PFSK-1 (cell line): Measurements from ENCODE around the gene ARHGAP12.

Experiments used
- FOXP2 ChIP-seq: optimal IDR thresholded peaks from 2 replicates; pipeline ENCODE3; 2011; ENCODE audit warnings: borderline replicate concordance, control low read depth, inconsistent platforms; ENCODE audit not compliant: insufficient read depth; ENCODE audit errors: extremely low read length, extremely low read depth
- POLR2AphosphoS5 ChIP-seq: IDR thresholded peaks from 2 replicates; pipeline ENCODE4 v1.6.1; 2012; ENCODE audit warnings: low read depth, mild to moderate bottlenecking, control low read depth, low read length, moderate library complexity
- SIN3A ChIP-seq: IDR thresholded peaks from 2 replicates; pipeline ENCODE4 v1.6.1; 2012; ENCODE audit warnings: mild to moderate bottlenecking, low read length, moderate library complexity, borderline replicate concordance; ENCODE audit not compliant: insufficient read depth
- TAF1 ChIP-seq: IDR thresholded peaks from 2 replicates; pipeline ENCODE4 v1.6.1; 2012; ENCODE audit warnings: low read length, control low read depth, borderline replicate concordance; ENCODE audit not compliant: insufficient read depth
- TF ChIP-seq, protein P1 (sequence below), 2 experiments: IDR thresholded peaks; 2 replicates each; pipeline versions ENCODE4 v1.6.1 to v1.8.0; 2011 to 2012; ENCODE audit warnings: low read depth in 2 of 2, low read length in 2 of 2, control low read depth in 1 of 2, inconsistent platforms in 1 of 2, mild to moderate bottlenecking in 1 of 2, moderate library complexity in 1 of 2; ENCODE audit not compliant: insufficient read depth in 1 of 2

ARHGAP12 gene

DNA sequence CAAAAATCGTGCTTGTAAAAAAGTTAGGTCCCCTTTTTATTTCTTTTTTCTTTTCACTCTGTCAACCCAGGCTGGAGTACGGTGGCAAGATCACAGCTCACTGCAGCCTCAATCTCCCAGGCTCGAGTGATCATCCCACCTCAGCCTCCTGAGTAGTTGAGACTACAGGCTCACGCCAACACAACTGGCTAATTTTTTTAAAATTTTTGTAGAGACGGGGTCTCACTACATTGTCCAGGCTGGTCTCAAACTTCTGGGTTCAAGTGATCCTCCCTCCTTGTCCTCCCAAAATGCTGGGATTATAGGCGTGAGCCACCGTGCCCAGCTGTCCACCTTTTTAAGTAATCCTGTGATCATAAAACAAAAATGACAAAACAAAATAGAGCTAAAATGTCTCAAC, 19.4 kb upstream of the ARHGAP12 start:
- TF ChIP-seq SIN3A = no peak
- no peak for TF ChIP-seq TAF1

DNA sequence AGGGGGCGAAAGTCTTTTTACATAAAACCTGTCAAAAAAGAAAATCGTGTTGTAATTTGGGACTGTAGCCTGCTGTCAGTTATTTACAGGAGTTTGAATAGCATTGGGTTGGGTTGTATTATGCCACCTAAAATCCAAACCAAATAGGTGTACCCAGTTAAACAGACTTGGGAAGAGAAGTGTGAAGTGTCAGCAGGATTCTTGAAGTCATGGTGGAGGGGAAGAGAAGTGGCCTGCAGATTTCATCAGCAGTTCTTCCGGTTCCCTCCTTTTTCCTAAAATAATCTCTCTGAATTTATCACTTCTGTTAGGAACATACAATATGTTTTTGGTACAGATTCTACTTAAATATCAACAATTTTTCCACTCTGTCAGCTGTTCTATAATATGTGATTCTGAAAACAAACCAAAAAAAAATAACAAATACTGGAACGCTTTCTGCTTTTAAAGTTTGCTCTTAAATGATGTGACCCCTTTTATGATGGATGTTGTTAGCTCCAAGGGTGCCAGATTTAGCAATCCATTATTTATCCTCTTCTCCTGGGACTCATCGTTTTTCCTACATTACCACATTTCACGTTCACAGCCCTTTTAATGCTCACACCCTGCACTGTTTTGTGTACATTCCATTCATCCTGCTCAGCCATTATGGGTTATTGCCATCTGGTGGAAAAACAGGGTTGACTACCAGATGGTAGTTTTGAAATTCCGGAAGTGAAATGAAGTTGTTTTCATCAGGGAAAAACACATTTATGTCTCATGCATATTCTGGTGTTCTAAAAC, 18.7 kb upstream of the ARHGAP12 start:
- TF ChIP-seq SIN3A = 0 out of 2 replicates have a peak, but pooled peaks have one; percentile 46
- TF ChIP-seq FOXP2 = no peak
- TF ChIP-seq TAF1 = no peak

DNA sequence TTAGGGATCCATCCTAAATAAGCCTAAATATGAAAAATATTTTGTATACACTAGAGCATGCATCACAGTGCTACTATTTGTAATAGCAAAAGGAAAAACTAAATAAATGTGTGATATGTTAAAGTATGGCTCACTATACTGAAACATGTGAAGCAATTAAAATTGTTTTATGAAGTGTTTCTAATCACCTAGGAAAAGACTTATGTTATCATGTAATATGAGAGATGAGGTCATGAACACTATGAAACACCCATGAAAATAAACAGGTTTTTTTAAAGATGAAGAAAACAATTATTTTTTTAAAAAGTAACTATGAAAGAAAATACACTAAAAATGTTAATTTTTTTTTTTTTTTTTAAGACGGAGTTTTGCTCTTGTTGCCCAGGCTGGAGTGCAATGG, 16.8 kb upstream of the ARHGAP12 start:
- TF ChIP-seq POLR2AphosphoS5 = no peak

DNA sequence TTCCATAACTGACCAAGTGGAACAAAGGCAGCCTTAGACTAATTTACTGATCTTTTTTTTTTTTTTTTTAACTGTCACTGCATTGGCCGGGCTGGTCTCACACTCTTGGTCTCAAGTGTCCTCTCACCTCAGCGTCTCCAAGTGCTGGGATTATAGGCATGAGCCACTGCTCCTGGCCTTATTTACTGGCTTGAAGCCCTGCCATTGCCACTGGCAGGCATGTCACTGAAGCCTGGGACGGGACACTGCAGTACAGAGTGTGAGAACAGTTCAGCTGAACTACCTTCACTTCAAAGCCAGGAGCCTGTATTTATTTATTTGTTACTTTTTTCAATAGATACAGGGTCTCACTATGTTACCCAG, 15.4 kb upstream of the ARHGAP12 start:
- TF ChIP-seq SIN3A (no peak), TAF1 (no peak), POLR2AphosphoS5 (no peak), FOXP2 (no peak)
- TF ChIP-seq, protein P1, sequence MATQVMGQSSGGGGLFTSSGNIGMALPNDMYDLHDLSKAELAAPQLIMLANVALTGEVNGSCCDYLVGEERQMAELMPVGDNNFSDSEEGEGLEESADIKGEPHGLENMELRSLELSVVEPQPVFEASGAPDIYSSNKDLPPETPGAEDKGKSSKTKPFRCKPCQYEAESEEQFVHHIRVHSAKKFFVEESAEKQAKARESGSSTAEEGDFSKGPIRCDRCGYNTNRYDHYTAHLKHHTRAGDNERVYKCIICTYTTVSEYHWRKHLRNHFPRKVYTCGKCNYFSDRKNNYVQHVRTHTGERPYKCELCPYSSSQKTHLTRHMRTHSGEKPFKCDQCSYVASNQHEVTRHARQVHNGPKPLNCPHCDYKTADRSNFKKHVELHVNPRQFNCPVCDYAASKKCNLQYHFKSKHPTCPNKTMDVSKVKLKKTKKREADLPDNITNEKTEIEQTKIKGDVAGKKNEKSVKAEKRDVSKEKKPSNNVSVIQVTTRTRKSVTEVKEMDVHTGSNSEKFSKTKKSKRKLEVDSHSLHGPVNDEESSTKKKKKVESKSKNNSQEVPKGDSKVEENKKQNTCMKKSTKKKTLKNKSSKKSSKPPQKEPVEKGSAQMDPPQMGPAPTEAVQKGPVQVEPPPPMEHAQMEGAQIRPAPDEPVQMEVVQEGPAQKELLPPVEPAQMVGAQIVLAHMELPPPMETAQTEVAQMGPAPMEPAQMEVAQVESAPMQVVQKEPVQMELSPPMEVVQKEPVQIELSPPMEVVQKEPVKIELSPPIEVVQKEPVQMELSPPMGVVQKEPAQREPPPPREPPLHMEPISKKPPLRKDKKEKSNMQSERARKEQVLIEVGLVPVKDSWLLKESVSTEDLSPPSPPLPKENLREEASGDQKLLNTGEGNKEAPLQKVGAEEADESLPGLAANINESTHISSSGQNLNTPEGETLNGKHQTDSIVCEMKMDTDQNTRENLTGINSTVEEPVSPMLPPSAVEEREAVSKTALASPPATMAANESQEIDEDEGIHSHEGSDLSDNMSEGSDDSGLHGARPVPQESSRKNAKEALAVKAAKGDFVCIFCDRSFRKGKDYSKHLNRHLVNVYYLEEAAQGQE (IDR thresholded peaks at IDR 0.05; ENCODE audit: insufficient read depth in 1 of 2, low read depth in 2 of 2, low read length in 2 of 2) = no peak

DNA sequence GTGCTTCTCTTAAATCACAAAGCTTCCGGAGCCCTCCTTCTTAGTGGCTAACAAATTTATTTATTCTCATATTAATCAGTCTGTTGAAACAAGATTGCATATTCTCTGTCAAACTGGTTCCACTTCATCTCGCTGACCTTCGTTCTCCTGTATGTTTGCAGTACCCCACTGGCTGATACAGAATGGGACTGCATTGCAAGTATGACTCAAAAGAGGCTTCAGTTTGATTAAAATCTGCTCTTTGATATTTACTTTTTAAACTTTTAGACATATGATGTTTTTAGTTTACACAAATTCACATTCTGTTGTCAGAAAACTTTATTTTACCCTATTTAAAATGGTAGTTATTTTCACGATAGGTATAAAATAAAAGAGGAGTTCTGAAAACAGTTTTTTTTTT, 14.3 kb upstream of the ARHGAP12 start:
- no peak for TF ChIP-seq SIN3A
- TF ChIP-seq, protein P1 (IDR thresholded peaks at IDR 0.05; ENCODE audit: insufficient read depth in 1 of 2, low read depth in 2 of 2, low read length in 2 of 2) = no peak
- no peak for TF ChIP-seq TAF1
- no peak for TF ChIP-seq POLR2AphosphoS5
- TF ChIP-seq FOXP2 = no peak

DNA sequence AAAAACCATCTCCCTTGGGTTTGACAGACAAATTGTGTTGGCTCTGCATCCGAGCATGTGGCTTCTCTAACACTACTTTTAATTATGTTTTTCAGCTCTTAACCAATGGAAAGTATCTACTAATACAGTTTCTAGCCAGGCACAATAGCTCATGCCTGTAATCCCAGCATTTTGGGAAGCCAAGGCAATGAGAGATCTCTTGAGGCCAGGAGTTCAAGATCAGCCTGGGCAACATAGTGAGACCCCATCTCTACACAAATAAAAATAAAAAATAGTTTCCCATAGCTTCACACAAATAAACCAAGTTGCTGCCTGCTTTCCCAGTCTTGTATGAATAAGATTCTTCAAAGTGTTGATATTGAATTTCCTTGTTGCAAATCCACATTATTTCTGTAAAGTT, 13.8 kb upstream of the ARHGAP12 start:
- TF ChIP-seq FOXP2 (no peak), SIN3A (no peak), POLR2AphosphoS5 (no peak), TAF1 (no peak)
- TF ChIP-seq, protein P1 (IDR thresholded peaks at IDR 0.05; ENCODE audit: insufficient read depth in 1 of 2, low read depth in 2 of 2, low read length in 2 of 2) = no peak
